ENCODE results near the gene CACNA1G. TPM values are rescaled to one million over a fixed set of nuclear protein-coding genes. Genes with fewer than 3 reads are reported as not detected.
A peak's percentile ranks its signal among the peaks of the same experiment; 100 is the strongest.

Gene CACNA1G
- total RNA-seq, 1 donor from 2014 or later: 0.10 TPM

DNA sequence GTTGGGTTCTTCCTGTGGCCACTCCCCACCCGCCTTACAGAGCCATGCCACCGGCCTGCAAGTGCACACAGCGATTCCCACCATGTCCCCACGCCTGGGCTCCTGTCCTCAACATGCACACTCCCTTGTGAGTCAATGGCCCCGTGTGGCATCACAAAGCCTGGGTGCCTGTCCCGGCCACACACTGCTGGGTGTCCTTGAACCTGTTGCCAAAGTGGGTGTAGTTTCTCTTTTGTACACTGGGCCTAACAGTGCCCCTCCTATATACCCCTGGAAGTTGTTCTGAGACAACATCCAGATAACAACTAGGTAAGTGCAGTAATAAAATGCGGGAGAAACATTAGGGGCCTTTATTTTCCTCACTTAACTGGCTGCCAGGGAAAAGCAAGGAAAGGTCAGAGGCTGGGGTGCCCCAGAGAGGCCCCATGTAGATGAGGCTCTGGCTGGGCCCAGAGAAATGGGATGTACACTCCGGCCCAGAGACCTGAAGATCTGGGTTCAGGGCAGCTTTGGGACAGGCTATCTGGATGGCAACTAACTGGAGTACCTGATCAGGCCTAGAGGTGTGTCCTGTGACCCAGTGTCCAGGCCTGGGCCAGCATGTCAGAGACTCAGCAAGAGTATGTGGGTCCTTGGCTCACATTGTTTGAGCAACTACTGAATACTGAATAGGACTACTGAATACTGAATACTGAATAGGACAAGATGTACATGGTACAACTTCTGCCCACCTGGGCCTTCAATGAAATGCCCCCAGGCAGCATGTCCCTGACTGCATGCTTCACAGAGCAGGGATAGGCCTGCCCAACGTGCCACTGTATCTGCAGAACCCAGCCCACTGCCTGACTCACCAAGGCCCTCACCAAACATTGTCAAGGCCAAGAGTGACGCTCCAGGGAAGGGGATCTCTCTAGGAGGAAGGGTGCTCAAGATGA, 82.5 kb downstream of the CACNA1G start:
- DNase-seq (ENCODE audit: low spot score): no peak
- no peak for ATAC-seq

DNA sequence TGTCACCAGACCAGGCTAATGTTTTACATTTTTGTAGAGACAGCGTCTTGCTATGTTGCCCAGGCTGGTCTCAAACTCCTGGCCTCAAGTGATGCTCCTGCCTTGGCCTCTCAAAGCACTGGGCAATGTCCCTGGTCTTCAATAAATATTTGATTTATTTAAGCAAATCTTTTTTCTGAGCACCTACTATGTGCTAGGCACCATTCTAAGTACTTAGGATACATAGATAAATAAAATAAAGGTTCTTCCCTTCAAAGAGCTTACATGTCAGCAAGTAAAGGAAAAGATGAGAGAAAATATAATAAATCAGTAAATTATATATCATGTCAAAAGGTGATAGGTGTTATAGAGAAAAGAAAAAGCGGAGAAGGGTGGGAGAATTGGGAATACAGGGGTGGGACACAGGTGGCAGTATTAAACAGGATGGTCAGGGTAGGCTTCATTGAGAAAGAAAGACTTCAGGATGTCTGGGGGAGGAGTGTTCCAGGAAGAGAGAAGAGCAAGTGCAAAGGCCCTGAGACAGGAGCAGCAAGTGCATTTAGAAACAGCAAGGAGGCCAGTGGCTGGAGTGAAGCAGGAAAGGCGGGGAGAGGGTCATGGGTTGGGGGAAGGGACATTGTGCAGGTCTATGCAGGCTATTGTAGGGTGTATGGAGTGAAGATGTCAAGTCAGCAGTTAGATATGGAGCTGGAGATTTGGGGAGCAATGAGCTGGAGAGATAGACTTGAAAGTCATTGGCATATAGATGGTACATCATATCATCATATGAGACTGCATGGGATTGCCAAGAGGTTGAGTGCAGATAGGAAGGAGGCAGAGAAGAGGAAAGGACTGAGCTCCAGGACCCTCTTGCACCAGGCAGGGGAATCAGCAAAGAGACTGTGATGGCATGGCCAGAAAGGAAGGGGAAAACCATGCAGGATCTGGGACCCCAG, 85.5 kb downstream of the CACNA1G start:
- no peak for ATAC-seq

DNA sequence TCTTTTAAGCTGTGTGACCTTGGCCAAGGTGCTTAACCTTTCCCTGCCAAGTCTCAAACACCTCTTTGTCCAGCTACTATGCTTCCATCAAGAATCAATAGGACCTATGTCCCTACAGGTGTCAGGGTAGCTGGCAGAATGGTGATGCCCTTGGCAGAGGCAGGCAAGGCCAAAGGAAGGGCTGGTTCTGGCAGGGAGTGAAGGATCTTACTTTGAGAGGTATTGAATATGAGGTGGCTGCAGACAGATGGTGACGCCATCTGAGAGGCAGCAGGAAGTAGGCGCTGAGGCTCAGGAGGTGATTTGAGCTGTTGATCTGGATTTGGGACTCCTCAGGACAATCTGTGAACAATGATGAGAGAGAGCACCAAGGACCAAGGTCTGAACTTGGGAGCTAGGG, 86.7 kb downstream of the CACNA1G start:
- peak; percentile 50 for ATAC-seq
- DNase-seq (ENCODE audit: low spot score): no peak

More for the DNA sequence above, 85.5 kb downstream of the CACNA1G start:
- no peak for DNase-seq (ENCODE audit: low spot score)

DNA sequence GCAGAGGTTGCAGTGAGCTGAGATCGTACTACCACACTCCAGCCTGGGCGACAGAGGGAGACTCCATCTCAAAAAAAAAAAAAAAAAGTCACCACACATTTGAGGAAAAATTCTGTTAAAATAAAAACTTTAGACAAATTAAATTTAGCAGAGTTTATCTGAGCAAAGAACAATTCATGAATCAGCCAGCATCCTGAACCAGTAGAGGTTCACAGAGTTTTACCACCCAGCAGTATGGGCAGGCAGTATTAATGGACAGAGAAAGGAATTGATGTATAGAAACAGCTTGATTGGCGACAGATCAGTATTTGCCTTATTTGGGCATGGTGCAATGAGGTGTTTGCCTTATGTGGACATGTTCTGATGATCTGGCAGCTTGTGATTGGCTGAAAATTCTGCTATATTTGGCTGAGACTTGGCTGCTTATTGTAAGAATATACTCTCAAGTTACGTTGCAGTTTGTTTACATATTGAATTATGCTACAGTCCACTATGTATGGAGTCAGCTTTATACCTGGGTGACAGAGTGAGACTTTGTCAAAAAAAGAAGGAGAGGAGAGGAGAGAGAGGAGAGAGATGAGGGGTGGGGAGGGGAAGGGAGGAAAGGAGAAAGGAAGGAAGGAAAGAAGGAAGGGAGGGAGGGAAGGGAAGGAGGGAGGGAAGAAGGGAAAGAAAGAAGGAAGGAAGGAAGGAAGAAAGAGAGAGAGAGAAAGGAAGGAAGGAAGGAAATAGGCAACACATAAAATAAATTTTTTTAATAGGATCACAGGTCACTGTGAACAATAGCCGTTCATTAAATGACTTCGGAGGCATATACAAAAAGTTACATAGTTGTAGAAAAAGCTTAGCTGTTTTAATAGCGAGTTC, 88.8 kb downstream of the CACNA1G start:
- DNase-seq (ENCODE audit: low spot score) (no peak), ATAC-seq (no peak)

DNA sequence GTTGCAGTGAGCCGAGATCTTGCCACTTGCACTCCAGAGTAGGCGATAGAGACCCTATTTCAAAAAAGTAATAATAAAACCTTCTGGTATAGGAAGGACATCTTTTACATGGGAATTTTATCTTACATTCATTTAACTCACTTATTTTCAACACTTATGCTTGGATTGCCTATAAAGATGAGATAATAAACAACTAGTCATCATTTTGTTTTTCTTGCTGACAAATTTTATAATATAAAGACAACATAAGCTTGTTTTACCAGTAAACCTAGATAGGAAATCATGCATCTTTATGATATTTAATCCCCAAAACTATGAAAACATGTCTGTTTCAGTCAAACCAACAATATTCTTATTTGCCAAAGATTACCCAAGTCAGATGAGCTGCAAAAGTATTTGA, 91.1 kb downstream of the CACNA1G start:
- DNase-seq (ENCODE audit: low spot score): no peak
- no peak for ATAC-seq

DNA sequence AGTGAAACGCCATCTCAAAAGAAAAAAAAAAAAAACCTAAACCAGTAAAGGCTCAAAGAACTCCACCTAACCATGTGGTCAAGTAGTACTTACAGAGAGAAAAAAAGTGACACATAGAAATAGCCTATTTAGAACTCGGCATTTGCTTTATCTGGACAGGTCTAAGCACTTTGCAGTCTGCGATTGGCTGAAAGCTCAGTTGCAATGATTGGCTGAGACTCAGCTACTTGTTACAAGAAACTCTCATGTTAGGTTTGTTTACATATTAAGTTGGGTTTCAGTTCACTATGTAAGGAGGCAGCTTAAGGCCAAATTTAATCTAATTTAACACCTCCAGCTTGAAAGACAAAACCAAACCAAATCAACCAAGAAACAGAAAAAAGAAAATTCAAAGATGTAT, 93.2 kb downstream of the CACNA1G start:
- no peak for ATAC-seq

DNA sequence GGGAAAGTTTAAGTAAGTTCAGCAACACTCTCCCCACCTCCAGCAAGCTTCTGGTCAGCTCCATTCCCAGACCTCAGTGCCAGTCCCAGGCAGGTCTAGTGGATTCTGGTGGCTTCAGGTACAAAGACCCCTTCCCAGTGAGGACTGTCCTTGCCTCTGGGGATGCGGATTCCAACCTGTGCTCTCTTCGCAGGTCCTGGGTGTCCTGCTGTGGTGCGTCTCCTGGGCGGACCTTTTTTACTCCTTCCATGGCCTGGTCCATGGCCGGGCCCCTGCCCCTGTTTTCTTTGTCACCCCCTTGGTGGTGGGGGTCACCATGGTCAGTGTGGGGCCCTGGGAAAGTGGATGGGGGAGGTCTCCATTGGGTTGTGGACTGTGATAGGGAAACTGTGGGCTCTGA, 96.0 kb downstream of the CACNA1G start:
- ATAC-seq (no peak), DNase-seq (ENCODE audit: low spot score) (no peak)

More for the DNA sequence above, 93.2 kb downstream of the CACNA1G start:
- no peak for DNase-seq (ENCODE audit: low spot score)

DNA sequence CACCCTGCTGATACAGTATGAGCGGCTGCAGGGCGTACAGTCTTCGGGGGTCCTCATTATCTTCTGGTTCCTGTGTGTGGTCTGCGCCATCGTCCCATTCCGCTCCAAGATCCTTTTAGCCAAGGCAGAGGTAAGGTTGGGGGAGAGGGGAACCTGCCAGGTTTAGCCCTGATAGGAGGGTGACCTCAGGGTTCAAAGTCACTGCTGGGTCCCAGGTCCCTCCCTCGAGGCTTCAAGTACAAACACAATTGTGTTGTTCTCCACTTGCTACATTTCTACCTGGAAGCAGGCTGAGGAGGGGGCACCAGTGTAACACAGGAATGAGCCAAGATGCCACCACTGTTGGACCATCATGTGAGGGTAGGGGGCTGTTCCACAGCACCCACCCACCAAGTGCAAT, 96.5 kb downstream of the CACNA1G start:
- peak; percentile 19 for ATAC-seq
- no peak for DNase-seq (ENCODE audit: low spot score)

DNA sequence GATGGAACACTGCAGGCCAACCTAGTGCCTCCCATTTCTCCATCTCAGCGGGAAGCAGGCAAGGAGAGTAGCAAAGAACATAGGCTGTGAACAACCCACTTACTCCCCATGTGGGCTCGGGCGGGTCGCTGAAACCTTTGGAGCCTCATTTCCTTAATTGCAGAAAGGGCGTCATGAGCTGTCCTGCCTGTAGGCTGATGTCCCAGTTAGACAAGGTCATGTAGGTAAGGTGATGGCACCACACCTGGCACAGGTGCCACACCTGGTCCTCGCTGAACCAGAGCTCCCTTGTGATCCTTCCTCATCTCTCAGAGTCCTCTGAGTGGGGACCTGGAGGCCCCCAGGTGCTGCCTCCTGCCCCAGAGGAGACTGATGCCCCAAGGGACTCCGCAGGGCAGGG, 97.1 kb downstream of the CACNA1G start:
- ATAC-seq (no peak), DNase-seq (ENCODE audit: low spot score) (no peak)

DNA sequence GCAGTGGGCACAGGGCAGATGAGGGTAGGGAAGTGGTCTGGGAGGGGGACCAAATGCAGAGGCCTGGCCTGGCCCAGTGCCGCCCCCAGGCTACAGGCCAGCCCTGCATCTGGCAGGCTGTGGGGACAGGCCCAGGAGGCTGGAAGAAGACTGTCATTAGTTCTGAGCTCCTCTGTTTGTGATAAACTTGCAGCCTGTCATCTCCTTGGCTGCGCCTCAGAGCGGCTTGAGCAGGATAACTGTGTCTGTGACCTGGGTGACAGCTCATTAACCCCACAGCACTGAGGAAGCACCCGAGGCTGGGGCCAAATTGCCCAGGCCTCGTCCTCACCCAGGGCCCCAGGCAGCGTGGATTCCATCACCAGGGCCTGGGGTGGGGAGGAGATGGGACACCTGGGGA, 98.1 kb downstream of the CACNA1G start:
- no peak for ATAC-seq
- no peak for DNase-seq (ENCODE audit: low spot score)

DNA sequence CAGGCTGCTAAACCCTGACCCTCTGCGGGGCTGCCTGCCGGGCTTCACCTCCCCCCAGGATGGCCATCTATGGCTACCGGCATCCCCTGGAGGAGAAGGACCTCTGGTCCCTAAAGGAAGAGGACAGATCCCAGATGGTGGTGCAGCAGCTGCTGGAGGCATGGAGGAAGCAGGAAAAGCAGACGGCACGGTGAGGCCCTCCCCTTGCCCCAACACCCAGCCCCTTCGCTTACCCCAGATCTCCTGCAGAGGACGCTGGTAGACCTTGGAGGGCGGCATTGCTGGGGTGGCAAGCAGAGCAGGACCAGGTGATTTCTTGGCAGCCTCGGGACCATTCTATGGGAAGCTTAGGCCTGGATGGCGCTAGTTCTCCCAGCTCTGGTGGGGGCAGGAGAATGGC, 98.7 kb downstream of the CACNA1G start:
- ATAC-seq (no peak), DNase-seq (ENCODE audit: low spot score) (no peak)

DNA sequence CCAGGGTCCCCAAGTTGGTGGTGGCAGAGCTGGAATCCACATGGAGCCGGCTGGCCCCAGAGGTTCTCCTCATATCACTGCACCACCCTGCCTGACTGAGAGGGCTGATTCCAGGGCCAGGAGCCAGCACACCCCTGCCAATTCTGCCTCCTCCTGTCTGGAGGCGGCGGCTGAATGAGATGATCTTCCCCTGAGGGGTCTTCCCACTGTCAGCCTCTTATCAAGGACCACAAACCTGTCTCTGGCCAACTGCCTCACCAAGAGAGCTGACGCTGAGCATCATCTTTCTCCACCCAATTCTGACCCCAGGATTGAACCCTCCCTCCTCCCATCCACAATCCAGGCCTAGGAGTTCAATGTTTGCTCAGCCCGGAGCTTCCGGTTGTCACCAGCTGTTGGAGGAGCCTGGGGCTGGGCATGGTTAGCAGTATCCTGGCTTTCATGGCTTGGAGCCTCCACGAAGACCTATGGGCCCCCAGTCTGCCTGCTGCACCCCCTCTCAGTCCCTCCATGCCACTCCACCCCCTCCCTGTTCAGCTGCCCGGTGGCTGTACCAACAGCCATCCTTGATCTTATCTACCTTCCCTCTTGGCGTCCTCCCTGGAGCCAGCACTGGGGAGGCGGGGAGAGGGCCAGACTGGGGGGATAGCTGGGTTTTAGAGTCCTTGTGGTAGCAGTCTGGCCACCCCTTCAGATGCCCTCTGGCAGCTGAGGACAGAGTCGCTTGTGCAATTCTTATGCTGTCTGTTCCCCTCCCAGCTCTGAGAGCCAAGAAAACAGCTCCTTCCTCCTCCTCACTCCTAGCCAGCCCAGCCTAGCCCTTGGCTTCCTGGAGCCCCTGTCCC, 99.7 kb downstream of the CACNA1G start:
- ATAC-seq (peak; percentile 33), DNase-seq (ENCODE audit: low spot score) (no peak)

DNA sequence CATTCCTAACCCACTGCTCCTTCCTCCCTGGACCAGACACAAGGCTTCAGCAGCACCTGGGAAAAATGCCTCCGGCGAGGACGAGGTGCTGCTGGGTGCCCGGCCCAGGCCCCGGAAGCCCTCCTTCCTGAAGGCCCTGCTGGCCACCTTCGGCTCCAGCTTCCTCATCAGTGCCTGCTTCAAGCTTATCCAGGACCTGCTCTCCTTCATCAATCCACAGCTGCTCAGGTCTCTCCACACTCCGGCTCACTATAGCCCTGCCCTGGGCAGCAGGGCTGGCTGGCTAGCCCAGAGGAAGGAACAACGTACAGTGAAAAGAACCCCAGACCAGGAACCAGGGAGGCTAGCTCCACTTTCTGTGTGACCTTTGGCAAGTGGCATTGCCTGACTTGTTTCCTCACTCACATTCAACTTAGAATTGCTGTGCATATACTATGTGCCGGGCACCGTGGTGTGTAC, 100.4 kb downstream of the CACNA1G start:
- ATAC-seq: no peak
- DNase-seq (ENCODE audit: low spot score): no peak

DNA sequence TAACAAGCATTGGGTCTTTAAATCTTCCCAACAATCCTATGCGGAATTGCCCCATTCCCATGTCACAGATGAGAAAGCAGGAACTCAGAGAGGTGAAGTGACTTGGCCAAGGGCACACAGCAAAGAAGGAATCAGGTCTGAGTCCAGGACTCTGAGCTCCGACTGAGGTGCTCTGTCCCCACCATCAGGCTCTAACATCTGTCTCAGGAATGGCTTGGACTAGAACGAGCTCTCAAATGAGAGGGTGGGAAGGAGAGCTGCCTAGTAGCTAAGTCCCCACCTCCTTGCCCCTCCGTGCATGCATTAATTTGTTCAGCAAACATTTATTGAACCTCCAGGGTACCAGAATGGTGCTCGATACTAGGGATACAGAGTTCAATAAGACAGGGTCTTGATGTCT, 100.8 kb downstream of the CACNA1G start:
- no peak for DNase-seq (ENCODE audit: low spot score)
- ATAC-seq: no peak

DNA sequence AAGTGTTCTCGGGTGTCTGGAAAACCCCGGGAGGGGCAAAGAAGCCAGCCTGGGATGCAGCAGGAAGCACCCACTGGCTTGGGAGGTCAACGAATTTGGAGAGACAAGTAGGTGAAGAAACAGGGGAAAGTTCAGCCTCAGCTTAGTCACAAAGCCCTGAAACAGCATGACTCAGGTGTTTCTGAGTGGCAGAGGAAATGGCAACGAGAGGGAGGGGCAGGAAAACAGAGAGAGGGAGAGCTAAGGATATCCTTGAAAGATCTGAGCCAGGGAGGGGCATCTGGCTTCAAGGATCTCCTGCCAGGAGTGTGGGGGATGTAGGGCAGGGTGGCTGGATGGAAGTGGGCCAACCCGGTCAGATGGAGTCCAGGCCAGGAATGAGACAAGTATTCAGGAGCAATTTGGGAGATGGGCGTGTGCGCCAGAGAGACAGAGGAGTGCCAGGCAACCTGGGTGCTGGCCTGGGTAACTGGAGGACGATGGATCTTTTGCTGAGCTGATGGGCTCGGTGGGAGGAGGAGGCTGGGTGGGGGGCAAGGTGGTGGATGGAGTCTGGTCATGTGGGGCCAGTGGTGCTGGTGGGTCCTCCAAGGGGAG, 101.4 kb downstream of the CACNA1G start:
- DNase-seq (ENCODE audit: low spot score): no peak
- ATAC-seq: peak; percentile 27

DNA sequence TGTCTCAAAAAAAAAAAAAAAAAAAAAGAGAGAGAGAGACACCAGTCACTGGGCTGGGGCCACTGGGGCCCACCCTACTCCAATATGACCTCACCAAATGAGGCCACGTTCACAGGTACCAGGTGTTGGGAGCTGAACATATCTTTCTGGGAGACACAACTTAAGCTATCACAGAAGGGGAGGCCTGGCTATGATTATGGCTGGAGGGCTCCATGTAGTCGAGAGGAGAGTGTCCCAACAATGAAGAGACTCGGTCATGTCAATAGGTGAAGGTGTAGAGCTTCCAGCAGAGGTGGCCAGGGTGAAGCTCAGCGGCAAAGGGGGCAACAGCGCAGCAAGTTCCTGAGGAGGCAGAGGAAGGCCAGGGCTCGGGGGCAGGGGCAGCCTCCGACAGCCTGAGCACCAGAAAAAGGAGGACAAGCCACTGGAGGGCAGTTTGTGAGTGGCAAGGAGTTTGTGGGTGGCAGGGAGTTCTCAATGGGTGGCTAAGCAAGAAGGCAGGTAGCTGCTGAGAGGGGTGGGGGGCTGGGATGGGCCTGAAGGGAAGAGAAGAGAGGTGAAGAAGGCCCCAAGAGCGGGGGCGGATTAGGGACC, 102.2 kb downstream of the CACNA1G start:
- DNase-seq (ENCODE audit: low spot score): no peak

DNA sequence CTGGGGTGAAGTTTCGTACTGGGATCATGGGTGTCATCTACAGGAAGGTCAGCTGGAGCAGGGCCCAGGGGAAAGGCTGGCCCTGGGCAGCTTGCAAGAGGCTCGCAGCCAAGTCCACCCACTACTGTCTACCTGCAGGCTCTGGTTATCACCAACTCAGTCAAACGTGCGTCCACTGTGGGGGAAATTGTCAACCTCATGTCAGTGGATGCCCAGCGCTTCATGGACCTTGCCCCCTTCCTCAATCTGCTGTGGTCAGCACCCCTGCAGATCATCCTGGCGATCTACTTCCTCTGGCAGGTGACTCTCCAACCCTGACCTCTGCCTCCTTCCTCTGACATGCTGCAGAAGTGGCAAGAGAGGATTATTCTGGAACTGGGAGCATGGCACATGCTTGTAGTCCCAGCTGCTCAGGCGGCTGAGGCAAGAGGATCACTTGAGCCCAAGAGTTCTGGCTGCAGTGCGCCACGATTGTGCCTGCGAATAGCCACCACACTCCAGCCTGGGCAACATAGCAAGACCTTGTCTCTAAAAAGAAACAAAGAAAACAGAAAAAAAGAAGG, 103.4 kb downstream of the CACNA1G start:
- DNase-seq (ENCODE audit: low spot score): peak; percentile 98

More for the DNA sequence above, 102.2 kb downstream of the CACNA1G start:
- no peak for ATAC-seq

DNA sequence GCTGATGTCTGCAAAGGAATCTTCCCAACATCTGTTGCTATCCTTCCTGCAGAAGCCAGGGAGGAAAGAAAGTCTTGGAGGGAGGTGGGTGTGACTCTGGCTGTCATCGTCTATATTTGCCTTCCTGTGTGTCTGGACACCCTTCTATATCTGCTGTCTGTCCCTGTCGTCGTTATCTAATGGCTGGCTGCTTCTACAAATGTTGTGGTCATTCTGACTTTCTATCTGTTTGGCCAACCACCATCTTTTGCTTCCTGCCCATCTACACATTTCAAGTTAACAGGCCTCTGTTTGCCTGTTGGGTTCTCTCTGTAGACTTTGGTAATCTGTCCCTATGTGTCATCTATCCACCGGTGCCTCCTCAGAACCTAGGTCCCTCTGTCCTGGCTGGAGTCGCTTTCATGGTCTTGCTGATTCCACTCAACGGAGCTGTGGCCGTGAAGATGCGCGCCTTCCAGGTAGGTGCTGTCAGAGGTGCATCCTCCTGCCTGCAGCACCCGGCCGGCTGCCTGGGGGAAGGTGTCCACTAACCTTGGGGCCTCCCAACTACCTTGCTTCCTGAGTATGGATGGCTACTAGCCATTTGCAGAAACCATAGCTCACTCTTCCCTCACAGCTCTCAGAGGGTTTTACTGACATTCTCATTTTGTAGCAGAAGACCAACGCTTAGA, 104.4 kb downstream of the CACNA1G start:
- ATAC-seq (no peak), DNase-seq (ENCODE audit: low spot score) (no peak)

More for the DNA sequence above, 103.4 kb downstream of the CACNA1G start:
- peak; percentile 72 for ATAC-seq

Data from left lobe of liver (tissue), 2 donors.